Measurements from ENCODE around the gene TTLL5.
"Not testable (repeated sequence)": the region's sequence is repeated elsewhere in the genome, so short reads cannot be mapped to it uniquely, and the experiment has no call there.

The TTLL5 gene

GRCh38 chr14:75655235-75655634, 5.8 kb upstream of the TTLL5 start:
- no peak for DNase-seq (ENCODE audit: low read depth in 1 of 2, low spot score in 1 of 2)
- in situ Hi-C loops (cut with HindIII; ENCODE audit: low pct_unique_long_range_greater_than_20kb, low sequenced_read_pairs) = no loop called here
- TF ChIP-seq JUND (IDR thresholded peaks at IDR 0.05; ENCODE audit: low read depth) = no peak

GRCh38 chr14:75657331-75657730, 3.7 kb upstream of the TTLL5 start:
- no peak for DNase-seq (ENCODE audit: low read depth in 1 of 2, low spot score in 1 of 2)
- TF ChIP-seq JUND (IDR thresholded peaks at IDR 0.05; ENCODE audit: low read depth) = no peak
- in situ Hi-C loops (cut with HindIII; ENCODE audit: low pct_unique_long_range_greater_than_20kb, low sequenced_read_pairs) = no loop called here

DNA sequence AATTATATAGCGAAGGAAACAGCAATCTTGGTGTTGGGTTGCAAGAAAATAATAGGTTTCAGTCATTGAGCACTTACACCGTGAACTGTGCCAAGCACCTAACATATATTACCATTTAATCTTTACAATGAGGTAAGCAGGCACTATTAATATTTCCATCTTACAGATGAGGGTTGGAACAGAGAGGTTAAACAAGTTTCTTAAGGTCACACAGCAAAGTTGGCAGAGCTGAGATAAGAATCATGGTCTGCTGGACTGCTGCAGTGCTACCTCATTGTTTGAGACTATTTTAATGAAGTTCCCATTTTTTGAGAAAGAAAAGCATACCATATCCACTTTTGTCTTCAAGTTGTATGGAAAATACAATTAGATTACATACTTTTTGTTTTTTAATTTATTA, 2.1 kb upstream of the TTLL5 start:
- TF ChIP-seq JUND (IDR thresholded peaks at IDR 0.05; ENCODE audit: low read depth) = no peak
- DNase-seq (ENCODE audit: low read depth in 1 of 2, low spot score in 1 of 2) = no peak
- in situ Hi-C loops (cut with HindIII; ENCODE audit: low pct_unique_long_range_greater_than_20kb, low sequenced_read_pairs) = no loop called here

- no peak for TF ChIP-seq JUND (IDR thresholded peaks at IDR 0.05; ENCODE audit: low read depth)
- in situ Hi-C loops (cut with HindIII; ENCODE audit: low pct_unique_long_range_greater_than_20kb, low sequenced_read_pairs) = no loop called here
- DNase-seq (ENCODE audit: low read depth in 1 of 2, low spot score in 1 of 2) = no peak
Measured at GRCh38 chr14:75660238-75660629, 812 bp upstream of the TTLL5 start.

GRCh38 chr14:75661499-75661814, 411 bp downstream of the TTLL5 start:
- TF ChIP-seq JUND (IDR thresholded peaks at IDR 0.05; ENCODE audit: low read depth) = no peak
- no peak for DNase-seq (ENCODE audit: low read depth in 1 of 2, low spot score in 1 of 2)
- in situ Hi-C loops (cut with HindIII; ENCODE audit: low pct_unique_long_range_greater_than_20kb, low sequenced_read_pairs) = no loop called here

- DNase-seq (ENCODE audit: low read depth in 1 of 2, low spot score in 1 of 2) = no peak
- no peak for TF ChIP-seq JUND (IDR thresholded peaks at IDR 0.05; ENCODE audit: low read depth)
- in situ Hi-C loops (cut with HindIII; ENCODE audit: low pct_unique_long_range_greater_than_20kb, low sequenced_read_pairs) = no loop called here
Measured at GRCh38 chr14:75662966-75663365, 1.9 kb downstream of the TTLL5 start.

GRCh38 chr14:75667099-75667765, 6.2 kb downstream of the TTLL5 start:
- TF ChIP-seq JUND (IDR thresholded peaks at IDR 0.05; ENCODE audit: low read depth) = no peak
- no peak for DNase-seq (ENCODE audit: low read depth in 1 of 2, low spot score in 1 of 2)
- in situ Hi-C loops (cut with HindIII; ENCODE audit: low pct_unique_long_range_greater_than_20kb, low sequenced_read_pairs) = no loop called here

DNA sequence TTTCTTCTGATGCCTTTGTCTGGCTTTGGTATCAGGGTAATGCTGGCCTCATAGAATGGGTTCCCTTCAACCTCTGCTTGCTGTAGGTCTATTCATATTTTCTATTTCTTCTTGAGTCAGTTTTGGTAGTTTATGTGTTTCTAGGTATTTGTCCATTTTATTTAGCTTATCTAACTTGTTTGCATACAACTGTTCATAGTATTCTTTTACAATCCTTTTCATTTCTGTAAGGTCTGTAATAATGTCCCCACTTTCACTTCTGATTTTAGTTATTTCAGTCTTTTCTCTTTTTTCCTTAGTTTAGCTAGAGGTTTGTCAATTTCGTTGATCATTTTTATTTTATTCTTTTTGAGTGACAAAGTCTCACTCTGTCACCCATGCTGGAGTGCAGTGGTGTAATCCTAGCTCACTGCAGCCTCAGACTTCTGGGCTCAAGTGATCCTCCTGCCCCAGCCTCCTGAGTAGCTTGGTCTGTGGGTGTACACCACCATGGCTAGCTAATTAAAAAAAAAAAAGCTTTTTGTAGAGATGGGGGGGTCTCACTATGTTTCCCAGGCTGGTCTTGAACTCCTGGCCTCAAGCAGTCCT, 11.7 kb downstream of the TTLL5 start:
- in situ Hi-C loops (cut with HindIII; ENCODE audit: low pct_unique_long_range_greater_than_20kb, low sequenced_read_pairs) = no loop called here
- no peak for TF ChIP-seq JUND (IDR thresholded peaks at IDR 0.05; ENCODE audit: low read depth)
- no peak for DNase-seq (ENCODE audit: low read depth in 1 of 2, low spot score in 1 of 2)

GRCh38 chr14:75673345-75674035, 12.4 kb downstream of the TTLL5 start:
- no peak for DNase-seq (ENCODE audit: low read depth in 1 of 2, low spot score in 1 of 2)
- in situ Hi-C loops (cut with HindIII; ENCODE audit: low pct_unique_long_range_greater_than_20kb, low sequenced_read_pairs) = no loop called here
- TF ChIP-seq JUND (IDR thresholded peaks at IDR 0.05; ENCODE audit: low read depth) = no peak

DNA sequence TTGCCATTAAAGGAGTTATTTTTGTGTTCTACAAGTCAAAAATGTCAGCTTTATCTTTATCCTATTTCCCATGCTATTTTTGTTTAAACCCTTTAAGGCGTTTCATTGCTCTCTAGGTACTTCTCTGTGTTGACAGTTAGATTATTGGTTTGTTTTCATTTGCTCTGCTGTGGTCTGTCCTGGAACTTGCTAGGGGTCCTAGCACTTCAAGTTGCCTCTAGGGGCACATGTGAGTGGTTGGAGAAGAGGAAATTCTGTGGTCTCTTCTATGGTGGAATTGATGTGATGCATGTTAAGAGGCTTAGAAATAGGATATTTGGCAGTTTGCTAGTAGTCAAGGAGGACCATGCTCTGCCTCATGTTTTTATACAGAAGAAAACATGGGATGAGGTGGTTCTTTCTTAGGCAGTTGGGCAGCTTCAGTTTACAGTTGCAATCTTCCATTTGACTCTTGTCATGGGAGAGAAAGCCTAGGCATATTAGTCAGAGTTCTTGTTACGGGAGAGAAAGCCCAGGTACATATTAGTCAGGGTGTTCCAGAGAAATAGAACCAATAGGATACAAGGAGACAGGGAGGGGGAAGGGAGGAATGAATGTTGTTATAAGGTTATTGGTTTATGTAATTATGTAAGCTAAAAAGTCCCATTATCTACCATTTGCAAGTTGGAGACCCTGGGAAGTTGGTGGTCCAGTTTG, 14.4 kb downstream of the TTLL5 start:
- DNase-seq (ENCODE audit: low read depth in 1 of 2, low spot score in 1 of 2) = no peak
- no peak for TF ChIP-seq JUND (IDR thresholded peaks at IDR 0.05; ENCODE audit: low read depth)
- in situ Hi-C loops (cut with HindIII; ENCODE audit: low pct_unique_long_range_greater_than_20kb, low sequenced_read_pairs) = no loop called here

GRCh38 chr14:75685910-75686309, 24.9 kb downstream of the TTLL5 start:
- no peak for TF ChIP-seq JUND (IDR thresholded peaks at IDR 0.05; ENCODE audit: low read depth)
- in situ Hi-C loops (cut with HindIII; ENCODE audit: low pct_unique_long_range_greater_than_20kb, low sequenced_read_pairs) = no loop called here
- peak in 1 of 2 experiments; percentile 9 for DNase-seq (ENCODE audit: low read depth in 1 of 2, low spot score in 1 of 2)

DNA sequence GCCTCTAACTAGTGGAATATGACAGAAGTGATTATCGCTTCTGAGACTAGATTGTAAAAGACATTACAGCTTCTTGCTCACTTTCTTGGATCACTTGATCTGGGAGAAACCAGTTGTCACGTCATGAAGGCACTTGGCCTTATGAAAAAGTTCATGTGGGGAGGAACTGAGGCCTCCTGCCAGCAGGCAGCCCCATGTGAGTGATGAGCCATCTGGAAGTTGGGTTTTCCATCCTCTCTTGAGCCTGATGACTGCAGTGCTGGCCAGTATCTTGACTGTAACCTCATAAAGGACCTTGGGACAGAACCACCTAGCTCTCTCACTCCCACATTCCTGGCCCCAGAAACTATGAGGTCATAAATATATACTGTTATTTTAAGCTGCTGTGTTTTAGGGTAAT, 28.0 kb downstream of the TTLL5 start:
- in situ Hi-C loops (cut with HindIII; ENCODE audit: low pct_unique_long_range_greater_than_20kb, low sequenced_read_pairs) = no loop called here
- no peak for DNase-seq (ENCODE audit: low read depth in 1 of 2, low spot score in 1 of 2)
- no peak for TF ChIP-seq JUND (IDR thresholded peaks at IDR 0.05; ENCODE audit: low read depth)

DNA sequence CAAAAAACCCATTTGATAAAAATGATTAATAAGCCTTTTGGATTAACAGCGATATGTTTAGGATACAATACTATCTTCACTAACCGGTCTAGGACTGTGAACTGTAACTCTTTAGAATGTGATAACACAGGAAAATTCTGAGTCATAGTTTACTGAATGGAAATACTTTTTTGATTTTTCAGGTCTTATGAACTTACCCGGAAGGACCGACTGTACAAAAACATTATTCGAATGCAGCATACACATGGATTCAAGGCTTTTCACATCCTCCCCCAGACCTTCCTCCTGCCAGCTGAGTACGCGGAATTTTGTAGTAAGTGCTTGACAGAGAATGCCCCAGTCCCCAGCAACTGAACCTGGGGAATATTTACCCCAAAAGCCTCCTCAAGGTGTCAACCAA, 29.0 kb downstream of the TTLL5 start:
- no peak for DNase-seq (ENCODE audit: low read depth in 1 of 2, low spot score in 1 of 2)
- in situ Hi-C loops (cut with HindIII; ENCODE audit: low pct_unique_long_range_greater_than_20kb, low sequenced_read_pairs) = no loop called here

GRCh38 chr14:75695025-75695424, 34.0 kb downstream of the TTLL5 start:
- in situ Hi-C loops (cut with HindIII; ENCODE audit: low pct_unique_long_range_greater_than_20kb, low sequenced_read_pairs); DNase-seq (ENCODE audit: low read depth in 1 of 2, low spot score in 1 of 2): not testable (repeated sequence)

More for the DNA sequence above, 29.0 kb downstream of the TTLL5 start:
- TF ChIP-seq JUND (IDR thresholded peaks at IDR 0.05; ENCODE audit: low read depth) = no peak

All from T47D (cell line).